ENCODE data around the gene ARAF. TPM values are rescaled to one million over a fixed set of nuclear protein-coding genes. Genes with fewer than 3 reads are reported as not detected.

The ARAF gene
- total and polyA plus RNA-seq, 2 of the 8 experiments (the other 6 are each of a cell fraction or from before 2014, with no cell fraction given): 39.0 to 45.2 TPM

- WGBS, 2 experiments (ENCODE audit: extremely low coverage in 1 of 2, insufficient coverage in 1 of 2, insufficient read length in 1 of 2, insufficient replicate concordance in 2 of 2, low coverage in 1 of 2, low lambda C conversion rate in 2 of 2, missing lambda C conversion rate in 1 of 2): 87% methylated on average over 8 of the region's 12 CpGs; no CpG with 5 or more reads in 1 of the 2 experiments
- Histone ChIP-seq H3K27ac (ENCODE audit: low read depth, low read length) (no peak overlapping the region), H3K18ac (ENCODE audit: extremely low read depth, low read length) (no peak overlapping the region), H2BK15ac (ENCODE audit: low read length) (no peak overlapping the region), H2BK20ac (ENCODE audit: low read length) (no peak overlapping the region), H3K4ac (replicated peaks; ENCODE audit: insufficient read length, low read depth, low read length) (no peak overlapping the region), H3K56ac (replicated peaks; ENCODE audit: insufficient read length, low read depth, low read length) (no peak overlapping the region), H4K91ac (replicated peaks; ENCODE audit: insufficient read length, low read length) (no peak overlapping the region), H4K8ac (ENCODE audit: extremely low read depth, insufficient read depth, low read length) (no peak overlapping the region), H3K4me2 (ENCODE audit: insufficient read depth in 1 of 2, low read depth in 2 of 2, low read length in 2 of 2) (no peak overlapping the region), H4K5ac (ENCODE audit: insufficient read length, low read depth, low read length) (no peak overlapping the region), H3K4me1 (replicated peaks in 1 of 4; ENCODE audit: control insufficient read depth in 3 of 4, insufficient read depth in 4 of 4, low read length in 3 of 4) (no peaks in the 10 kb centered on the region), H3K27me3 (replicated peaks in 1 of 4; ENCODE audit: control insufficient read depth in 3 of 4, extremely low read depth in 1 of 4, insufficient read depth in 3 of 4, low read length in 3 of 4) (no peaks in the 10 kb centered on the region), H3K14ac (ENCODE audit: insufficient read length) (no peak overlapping the region), H3K9me3 (ENCODE audit: insufficient read depth in 2 of 2, low read depth in 1 of 2, low read length in 1 of 2) (no peaks in the 10 kb centered on the region), H2BK12ac (ENCODE audit: low read depth, low read length) (no peak overlapping the region), H2AFZ (ENCODE audit: low read length) (no peak overlapping the region), H3K79me2 (ENCODE audit: control insufficient read depth in 1 of 2, insufficient read depth in 2 of 2, low read length in 2 of 2) (peaks cover 0 to 7% of the 10 kb centered on the region in 2 experiments; a peak in 1 of 4 replicates), H3K79me1 (ENCODE audit: low read depth, low read length) (no peaks in the 10 kb centered on the region), H2AK5ac (ENCODE audit: low read depth, low read length) (no peak overlapping the region), H2BK5ac (ENCODE audit: low read depth, low read length) (no peak overlapping the region), H3K23ac (ENCODE audit: insufficient read length) (no peak overlapping the region), H2BK120ac (replicated peaks; ENCODE audit: low read depth, low read length) (no peak overlapping the region), H3K23me2 (ENCODE audit: low read depth, low read length) (peaks cover 5% of the 10 kb centered on the region), H4K20me1 (replicated peaks in 1 of 2; ENCODE audit: control insufficient read depth in 1 of 2, insufficient read depth in 2 of 2, low read length in 2 of 2) (peaks cover 0 to 2% of the 10 kb centered on the region in 2 experiments), H3K4me3 (ENCODE audit: extremely low read depth in 1 of 4, insufficient read depth in 2 of 4, low read depth in 3 of 4, low read length in 4 of 4) (no peak overlapping the region), H3K9ac (replicated peaks in 1 of 4; ENCODE audit: extremely low read depth in 1 of 4, low read depth in 3 of 4, low read length in 3 of 4) (no peak overlapping the region), H3K36me3 (ENCODE audit: control insufficient read depth in 2 of 4, insufficient read depth in 4 of 4, low read length in 3 of 4) (peaks cover 4 to 44% (median 21%) of the 10 kb centered on the region in 4 experiments; a peak in 7 of 8 replicates)
- ChIA-PET POLR2A (ENCODE audit: partially characterized antibody) (interaction anchor here (0.6 to 1.2 kb wide), 2 partner anchors 10 to 17 kb away, joined by 3 to 4 read pairs; partner anchors contain the start of gene TIMP1), CTCF (ENCODE audit: partially characterized antibody) (interaction anchor here (0.5 to 1.4 kb wide), 5 partner anchors 9 to 79 kb away, joined by 3 to 5 read pairs (median 3); no protein-coding TSS in a partner anchor)
- TF ChIP-seq NRF1 (IDR thresholded peaks at IDR 0.05; ENCODE audit: low read depth, low read length) (no peak), SIN3A (conservative IDR thresholded peaks at IDR 0.05 in 1 of 2, IDR thresholded peaks at IDR 0.05 in 1 of 2; ENCODE audit: low read depth in 1 of 2, low read length in 2 of 2) (no peak), SP2 (IDR thresholded peaks at IDR 0.05; ENCODE audit: low read length) (no peak), SAP30 (IDR thresholded peaks at IDR 0.05; ENCODE audit: insufficient read depth, insufficient replicate concordance, low read length) (no peak), SIRT6 (IDR thresholded peaks at IDR 0.05; ENCODE audit: low read length) (no peak), CTCF (IDR thresholded peaks at IDR 0.05; ENCODE audit: control extremely low read depth in 1 of 3, insufficient read depth in 1 of 3, low read depth in 1 of 3, low read length in 3 of 3) (peak in 1 of 3 experiments; percentile 4; a peak in 1 of 4 replicates)
- no peak for DNase-seq (ENCODE audit: low read depth in 1 of 2, low spot score in 2 of 2)
- no peak for FAIRE-seq
Observed at GRCh38 chrX:47564438-47565085, 3.6 kb downstream of the ARAF start.

Measured in H1 (cell line).